Osteocyte (in vitro differentiated cells): ENCODE data around the gene LAG3. TPM values are rescaled to one million over a fixed set of nuclear protein-coding genes. Genes with fewer than 3 reads are reported as not detected.
A peak's percentile ranks its signal among the peaks of the same experiment; 100 is the strongest.

Source experiments
- DNase-seq: peaks from one replicate; pipeline ENCODE4 v3.0.0; 2021; ENCODE audit warnings: mixed read lengths; ENCODE audit not compliant: unreplicated experiment; ENCODE audit errors: extremely low spot score
- H3K27ac Mint-ChIP-seq: one replicate; pipeline ENCODE4 v1.8.0; 2021; ENCODE audit warnings: mild to moderate bottlenecking, mixed read lengths; ENCODE audit not compliant: unreplicated experiment
- H3K27me3 Mint-ChIP-seq: one replicate; pipeline ENCODE4 v1.8.0; 2021; ENCODE audit warnings: mixed read lengths; ENCODE audit not compliant: unreplicated experiment
- H3K36me3 Mint-ChIP-seq: one replicate; pipeline ENCODE4 v1.8.0; 2021; ENCODE audit warnings: mixed read lengths; ENCODE audit not compliant: unreplicated experiment
- H3K4me1 Mint-ChIP-seq: one replicate; pipeline ENCODE4 v1.8.0; 2021; ENCODE audit warnings: mixed read lengths; ENCODE audit not compliant: unreplicated experiment
- H3K4me3 Mint-ChIP-seq: one replicate; pipeline ENCODE4 v1.8.0; 2021; ENCODE audit warnings: mild to moderate bottlenecking, moderate library complexity, mixed read lengths; ENCODE audit not compliant: unreplicated experiment
- H3K9me3 Mint-ChIP-seq: one replicate; pipeline ENCODE4 v1.8.0; 2021; ENCODE audit warnings: mixed read lengths; ENCODE audit not compliant: unreplicated experiment
- CTCF ChIP-seq: fragments of 200-600 bp; sonication (generic); IDR thresholded peaks from 2 replicates; pipeline ENCODE4 v1.5.0; 2021; ENCODE audit warnings: antibody characterized with exemption, mild to moderate bottlenecking, moderate library complexity
- total RNA-seq: library from RNA; stranded (reverse); gene quantifications from 2 replicates; pipeline ENCODE4 v1.2.1, GENCODE V29; 2021

Gene LAG3
- total RNA-seq, 1 donor from 2014 or later, result 2.5 TPM

DNA sequence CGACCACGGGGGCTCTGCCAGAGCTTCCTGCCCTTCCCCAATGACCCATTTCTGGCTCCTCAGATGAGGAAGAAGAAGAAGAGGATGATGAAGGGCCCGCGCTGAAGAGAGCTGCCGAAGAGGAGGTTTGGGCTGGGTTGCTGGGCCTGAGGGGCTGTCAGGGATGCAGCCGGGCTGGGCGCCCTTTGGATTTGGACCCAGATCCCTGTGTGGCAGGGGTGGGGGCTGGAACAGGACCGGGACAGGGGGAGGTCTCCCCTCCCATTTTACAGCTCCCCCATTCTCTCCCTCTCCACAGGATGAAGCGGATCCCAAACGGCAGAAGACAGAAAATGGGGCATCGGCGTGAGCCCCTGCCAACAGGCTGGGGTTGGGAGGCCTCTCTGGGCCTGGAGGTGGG is 2.2 kb upstream of the LAG3 start:
- H3K27ac Mint-ChIP-seq, result peak overlapping the region; percentile 63
- H3K9me3 Mint-ChIP-seq, result no peaks in the 10 kb centered on the region
- H3K36me3 Mint-ChIP-seq, result peaks cover 14% of the 10 kb centered on the region
- peaks cover 32% of the 10 kb centered on the region for H3K4me1 Mint-ChIP-seq
- no peak for TF ChIP-seq CTCF
- peak overlapping the region; percentile 29 for H3K4me3 Mint-ChIP-seq
- no peaks in the 10 kb centered on the region for H3K27me3 Mint-ChIP-seq
- DNase-seq, result no peak

GRCh38 chr12:6770600-6770999 is 1.7 kb upstream of the LAG3 start:
- no peak for TF ChIP-seq CTCF
- peaks cover 27% of the 10 kb centered on the region for H3K4me1 Mint-ChIP-seq
- DNase-seq, result no peak
- no peaks in the 10 kb centered on the region for H3K9me3 Mint-ChIP-seq
- H3K27me3 Mint-ChIP-seq, result no peaks in the 10 kb centered on the region
- H3K36me3 Mint-ChIP-seq, result peaks cover 14% of the 10 kb centered on the region
- no peak overlapping the region for H3K4me3 Mint-ChIP-seq
- H3K27ac Mint-ChIP-seq, result peak overlapping the region; percentile 23

DNA sequence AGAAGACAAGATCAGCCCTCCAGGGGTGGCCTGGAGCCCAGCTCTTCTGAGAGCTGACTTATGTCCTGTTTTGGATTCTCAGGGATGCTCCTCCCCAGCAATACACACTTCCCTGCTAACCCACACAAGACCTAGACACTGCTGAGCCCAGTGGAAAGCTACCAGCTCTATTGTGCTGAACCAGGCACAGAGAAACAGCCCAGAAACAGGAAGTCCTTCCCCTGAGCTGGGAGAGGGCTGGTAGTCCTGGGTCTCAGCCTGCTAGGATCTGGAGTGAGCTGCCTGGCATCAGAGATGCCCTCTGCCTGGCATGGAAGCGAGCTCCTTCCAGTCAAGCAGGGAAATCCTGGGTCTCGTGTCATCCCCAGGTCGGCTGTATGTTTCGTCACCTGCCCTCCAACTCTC is 1.2 kb upstream of the LAG3 start:
- Mint-ChIP-seq H3K36me3 (peaks cover 14% of the 10 kb centered on the region), H3K4me1 (peaks cover 23% of the 10 kb centered on the region), H3K9me3 (no peaks in the 10 kb centered on the region), H3K4me3 (no peak overlapping the region), H3K27ac (peak overlapping the region; percentile 23), H3K27me3 (no peaks in the 10 kb centered on the region)
- no peak for TF ChIP-seq CTCF
- no peak for DNase-seq

GRCh38 chr12:6771509-6772330 is 600 bp upstream of the LAG3 start:
- Mint-ChIP-seq H3K27ac (peak overlapping the region; percentile 23), H3K36me3 (peaks cover 14% of the 10 kb centered on the region), H3K4me1 (peaks cover 23% of the 10 kb centered on the region), H3K4me3 (no peak overlapping the region), H3K9me3 (no peaks in the 10 kb centered on the region), H3K27me3 (no peaks in the 10 kb centered on the region)
- no peak for TF ChIP-seq CTCF
- no peak for DNase-seq

DNA sequence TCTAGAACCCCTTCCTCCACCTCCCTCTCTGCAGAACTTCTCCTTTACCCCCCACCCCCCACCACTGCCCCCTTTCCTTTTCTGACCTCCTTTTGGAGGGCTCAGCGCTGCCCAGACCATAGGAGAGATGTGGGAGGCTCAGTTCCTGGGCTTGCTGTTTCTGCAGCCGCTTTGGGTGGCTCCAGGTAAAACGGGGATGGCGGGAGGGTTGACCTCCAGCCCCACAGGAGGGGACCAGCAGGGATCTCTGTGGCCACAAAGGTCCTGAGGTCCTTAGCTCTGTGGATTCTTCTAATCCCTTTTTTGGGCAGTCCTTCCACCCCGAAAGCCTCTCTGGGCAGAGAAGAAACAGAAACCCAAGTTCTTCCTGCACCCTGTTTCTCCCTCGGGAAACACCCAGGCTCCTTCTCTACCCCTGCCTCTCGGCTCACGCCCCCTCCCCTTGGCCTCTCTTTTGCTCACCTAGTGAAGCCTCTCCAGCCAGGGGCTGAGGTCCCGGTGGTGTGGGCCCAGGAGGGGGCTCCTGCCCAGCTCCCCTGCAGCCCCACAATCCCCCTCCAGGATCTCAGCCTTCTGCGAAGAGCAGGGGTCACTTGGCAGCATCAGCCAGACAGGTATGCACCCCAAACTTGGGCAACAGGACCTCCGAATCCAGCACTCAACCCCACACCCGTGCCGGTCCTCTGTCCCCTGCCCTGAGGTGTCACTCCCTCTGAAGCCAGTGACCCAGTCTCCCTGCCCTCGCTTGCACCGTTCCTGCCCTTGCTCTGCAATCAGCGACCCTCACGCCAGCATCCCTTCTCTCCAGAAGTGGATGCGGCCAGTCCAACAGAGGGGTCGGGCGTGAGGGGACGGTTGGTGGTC is 638 bp downstream of the LAG3 start:
- peaks cover 14% of the 10 kb centered on the region for H3K36me3 Mint-ChIP-seq
- no peak for TF ChIP-seq CTCF
- no peaks in the 10 kb centered on the region for H3K9me3 Mint-ChIP-seq
- no peak overlapping the region for H3K4me3 Mint-ChIP-seq
- H3K27ac Mint-ChIP-seq, result no peak overlapping the region
- no peaks in the 10 kb centered on the region for H3K27me3 Mint-ChIP-seq
- H3K4me1 Mint-ChIP-seq, result peaks cover 21% of the 10 kb centered on the region
- DNase-seq, result no peak
